GM21447 (cell line): ENCODE results near the gene ATP8B4.
"Not testable (repeated sequence)": the region's sequence is repeated elsewhere in the genome, so short reads cannot be mapped to it uniquely, and the experiment has no call there.

ENCODE experiments used
- ATAC-seq: cut with Tn5 transposase; IDR thresholded peaks from one replicate; pipeline ENCODE4 v1.9.1; 2021; ENCODE audit not compliant: unreplicated experiment

ATP8B4 gene

DNA sequence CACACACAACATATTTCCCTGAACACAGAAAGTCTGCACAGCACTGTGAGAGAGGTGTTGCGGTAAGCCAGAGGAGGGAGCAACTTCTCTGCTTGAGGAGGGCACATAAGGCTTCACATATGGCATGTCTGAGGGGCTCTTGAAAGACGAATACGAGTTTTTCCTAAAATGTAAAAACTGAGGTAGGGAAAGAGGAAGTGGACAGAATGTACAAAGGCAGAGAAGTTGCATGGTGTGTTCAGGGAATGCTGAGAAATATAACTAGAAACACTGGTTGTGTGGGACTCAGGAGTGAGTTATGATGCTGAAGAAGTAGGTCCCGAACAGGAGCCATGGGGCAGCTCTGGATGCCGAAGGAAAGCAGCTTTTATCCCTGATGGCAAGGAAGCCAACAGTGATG is 22.8 kb upstream of the ATP8B4 start:
- no peak for ATAC-seq

DNA sequence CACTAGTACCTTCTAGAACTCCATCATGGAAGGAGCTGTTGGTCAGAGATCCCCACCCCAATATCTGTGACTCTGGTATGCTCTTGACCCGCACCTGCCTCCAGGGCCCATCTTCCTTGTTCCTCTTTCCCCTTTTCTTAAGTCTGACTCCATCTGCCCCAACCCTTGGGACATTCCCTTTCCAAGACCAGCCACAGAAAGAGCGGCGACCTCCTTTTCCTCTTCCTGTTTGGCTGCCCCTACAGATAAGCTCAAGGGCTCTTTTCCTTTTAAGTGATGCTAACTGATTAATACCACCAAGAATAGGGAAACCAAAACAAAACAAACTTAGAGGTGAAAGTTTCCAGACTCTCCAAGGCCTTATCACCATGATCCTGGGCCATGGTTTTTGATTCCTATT is 21.9 kb upstream of the ATP8B4 start:
- no peak for ATAC-seq

DNA sequence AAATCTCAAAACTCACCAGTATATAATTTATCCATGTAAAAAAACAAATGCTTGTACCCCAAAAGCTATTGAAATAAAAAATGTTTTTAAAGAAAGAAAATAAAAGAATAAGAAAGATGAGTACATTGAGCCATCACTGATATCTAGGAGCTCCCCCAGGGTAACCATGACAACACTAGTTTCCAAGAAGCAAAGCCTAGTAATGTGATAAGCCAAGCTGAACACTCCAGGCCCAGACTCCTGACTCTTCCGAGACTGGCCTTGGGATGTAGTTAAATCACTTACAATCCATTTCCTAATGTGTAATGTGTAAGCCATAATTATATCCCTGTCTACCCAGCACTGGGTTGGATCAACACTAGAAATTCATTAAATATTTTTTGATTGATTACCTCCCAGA is 21.1 kb upstream of the ATP8B4 start:
- ATAC-seq = no peak

DNA sequence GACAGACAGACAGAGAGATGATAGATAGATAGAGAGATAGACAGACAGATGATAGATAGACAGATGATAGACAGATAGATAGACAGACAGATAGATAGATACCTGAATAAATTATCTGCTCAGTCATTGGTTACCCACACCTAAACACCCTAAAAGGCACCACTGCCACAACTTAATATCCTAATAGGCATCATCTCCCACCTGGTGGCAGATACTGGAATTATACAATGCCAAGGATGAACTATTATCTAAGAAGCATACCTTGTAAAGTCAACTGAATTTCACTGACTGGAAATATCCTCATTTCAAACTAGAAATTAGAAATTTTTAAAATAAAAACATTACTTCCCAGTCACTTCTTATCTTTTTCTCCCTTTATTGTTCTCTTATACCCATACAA is 19.4 kb upstream of the ATP8B4 start:
- ATAC-seq = no peak

DNA sequence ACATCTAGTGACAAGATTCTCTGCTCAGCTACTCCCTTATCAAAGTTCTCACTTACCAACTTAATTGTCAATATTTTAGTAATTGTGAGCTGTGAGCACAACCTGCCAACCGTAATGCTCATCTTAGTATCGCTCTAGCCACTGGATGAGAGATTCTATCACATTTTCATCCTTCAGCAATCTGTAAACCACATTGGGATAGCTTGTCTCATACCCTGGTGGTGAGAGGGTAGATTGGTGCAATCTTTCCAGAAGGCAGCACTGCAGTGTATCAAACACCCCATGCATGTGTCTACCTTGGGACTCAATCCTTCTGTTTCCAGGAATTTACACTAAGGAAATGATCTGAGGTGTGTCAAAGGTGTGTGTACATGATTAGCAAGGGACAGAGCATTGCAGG is 18.9 kb upstream of the ATP8B4 start:
- ATAC-seq = no peak

DNA sequence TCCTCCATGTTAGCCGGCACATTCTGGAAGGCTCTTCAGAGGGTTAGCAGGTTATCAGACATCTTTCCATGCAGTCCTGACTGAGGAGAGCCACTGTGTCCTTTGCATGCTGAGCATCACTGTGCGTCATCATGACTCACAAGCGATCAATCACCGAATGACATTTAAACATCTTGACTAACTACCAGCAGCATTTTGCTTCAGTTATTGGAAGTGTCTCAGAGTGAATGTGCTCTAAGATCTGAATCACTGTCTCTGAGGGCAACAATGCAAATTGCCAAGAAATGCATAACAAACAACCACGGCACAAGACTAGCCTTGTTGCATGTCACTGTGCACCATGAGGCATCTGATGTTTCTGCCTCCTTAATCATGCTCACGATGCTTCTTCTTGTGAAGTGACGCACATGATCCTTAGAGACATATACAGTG is 18.3 kb upstream of the ATP8B4 start:
- ATAC-seq = no peak

DNA sequence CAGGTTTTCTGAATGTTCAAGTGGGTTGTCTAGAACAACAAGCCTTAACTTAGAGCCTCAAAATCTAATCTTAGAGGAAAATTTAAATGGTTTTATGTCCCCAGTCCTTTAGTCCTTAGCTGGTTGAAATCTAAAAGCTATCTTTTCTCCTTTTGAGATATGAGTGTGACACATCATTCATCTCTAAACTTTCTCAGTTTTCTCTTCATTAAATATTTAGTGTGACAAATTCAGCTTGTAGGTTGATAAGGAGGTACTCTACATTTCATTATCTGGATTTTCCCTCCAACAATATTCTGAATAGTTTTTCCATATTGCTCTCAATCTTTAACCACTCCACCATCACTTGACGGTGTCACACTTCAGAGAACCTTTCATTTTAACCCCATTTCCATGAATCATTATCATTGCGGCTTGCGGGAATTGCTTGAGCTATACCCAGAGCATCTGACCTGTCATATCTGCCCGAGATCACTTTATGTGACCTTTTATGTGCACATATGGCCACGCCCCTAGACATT is 16.1 kb upstream of the ATP8B4 start:
- peak; percentile 65 for ATAC-seq

DNA sequence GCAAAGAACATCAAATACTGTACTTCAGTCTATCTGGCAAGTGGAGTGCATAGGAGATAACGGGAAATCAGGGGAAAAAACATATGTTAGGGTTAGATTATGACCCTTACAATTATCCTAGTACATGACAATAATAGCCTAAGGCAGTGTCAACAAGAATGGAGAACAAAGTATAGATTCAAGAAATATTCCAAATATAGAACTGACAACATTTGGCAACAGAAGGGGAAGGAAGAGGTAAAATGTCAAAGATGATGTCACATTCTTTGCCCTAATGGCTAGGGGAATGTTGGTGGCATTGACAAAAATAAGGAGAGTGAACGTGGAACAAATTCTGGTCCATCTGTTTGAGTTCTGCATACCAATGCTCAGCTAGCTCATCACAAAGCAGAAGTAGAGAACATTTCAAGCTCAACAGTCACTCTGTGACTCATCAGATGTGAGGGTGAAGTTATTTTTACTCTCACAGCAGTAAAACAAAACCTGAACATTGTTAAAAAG is 15.5 kb upstream of the ATP8B4 start:
- ATAC-seq = peak; percentile 85

DNA sequence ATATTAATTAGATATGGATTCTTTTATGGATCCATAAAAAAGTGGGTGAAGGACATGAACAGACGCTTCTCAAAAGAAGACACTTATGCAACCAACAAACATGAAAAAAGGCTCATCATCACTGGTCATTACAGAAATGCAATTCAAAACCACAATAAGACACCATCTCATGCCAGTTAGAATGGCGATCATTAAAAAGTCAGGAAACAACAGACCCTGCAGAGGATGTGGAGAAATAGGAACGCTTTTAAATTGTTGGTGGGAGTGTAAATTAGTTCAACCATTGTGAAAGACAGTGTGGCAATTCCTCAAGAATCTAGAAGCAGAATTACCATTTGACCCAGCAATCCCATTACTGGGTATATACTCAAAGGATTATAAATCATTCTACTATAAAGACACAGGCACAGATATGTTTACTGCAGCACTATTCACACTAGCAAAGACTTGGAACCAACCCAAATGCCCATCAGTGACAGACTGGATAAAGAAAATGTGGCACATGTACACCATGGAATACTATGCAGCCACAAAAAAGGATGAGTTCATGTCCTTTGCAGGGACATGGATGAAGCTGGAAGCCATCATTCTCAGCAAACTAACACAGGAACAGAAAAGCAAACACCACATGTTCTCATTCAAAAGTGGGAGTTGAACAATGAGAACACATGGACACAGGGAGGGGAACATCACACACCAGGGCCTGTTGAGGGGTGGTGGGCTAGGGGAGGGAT is 13.4 kb upstream of the ATP8B4 start:
- ATAC-seq = not testable (repeated sequence)

DNA sequence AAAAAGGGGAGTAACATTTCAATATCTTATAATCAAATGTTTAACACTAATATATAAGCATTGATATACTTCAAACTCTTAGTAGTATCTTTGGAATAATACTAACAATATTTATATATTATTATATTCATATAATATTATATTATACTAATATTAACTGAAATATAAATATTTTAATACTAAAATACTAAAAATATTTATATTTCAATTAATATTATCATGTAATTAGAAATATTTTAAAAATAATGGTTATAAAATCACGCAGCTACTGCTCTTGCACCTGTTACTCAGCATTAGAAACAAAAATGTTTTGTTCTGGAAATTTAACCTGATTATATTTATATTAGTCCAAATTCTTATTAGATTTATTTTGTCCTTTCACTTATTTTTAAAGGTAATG is 12.6 kb upstream of the ATP8B4 start:
- no peak for ATAC-seq

DNA sequence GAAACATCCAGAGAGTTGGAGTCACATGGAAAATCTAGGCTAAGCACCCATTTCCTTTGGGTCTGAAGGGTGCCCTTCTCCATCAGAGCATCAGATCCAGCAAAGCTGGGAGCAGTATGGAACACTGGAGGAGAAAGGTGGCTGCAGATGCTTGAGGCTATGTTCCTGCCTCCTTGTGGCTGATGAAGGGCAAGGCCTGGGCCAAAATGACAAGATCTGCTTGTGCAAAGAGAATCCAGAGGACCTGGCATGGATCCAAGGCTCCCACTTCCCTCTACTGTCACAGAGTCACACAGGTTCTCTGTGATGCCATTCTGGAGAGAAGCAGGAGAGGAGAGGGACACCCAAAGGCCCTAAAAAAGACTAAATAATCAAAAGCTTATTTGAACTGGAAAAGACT is 9.2 kb upstream of the ATP8B4 start:
- no peak for ATAC-seq

DNA sequence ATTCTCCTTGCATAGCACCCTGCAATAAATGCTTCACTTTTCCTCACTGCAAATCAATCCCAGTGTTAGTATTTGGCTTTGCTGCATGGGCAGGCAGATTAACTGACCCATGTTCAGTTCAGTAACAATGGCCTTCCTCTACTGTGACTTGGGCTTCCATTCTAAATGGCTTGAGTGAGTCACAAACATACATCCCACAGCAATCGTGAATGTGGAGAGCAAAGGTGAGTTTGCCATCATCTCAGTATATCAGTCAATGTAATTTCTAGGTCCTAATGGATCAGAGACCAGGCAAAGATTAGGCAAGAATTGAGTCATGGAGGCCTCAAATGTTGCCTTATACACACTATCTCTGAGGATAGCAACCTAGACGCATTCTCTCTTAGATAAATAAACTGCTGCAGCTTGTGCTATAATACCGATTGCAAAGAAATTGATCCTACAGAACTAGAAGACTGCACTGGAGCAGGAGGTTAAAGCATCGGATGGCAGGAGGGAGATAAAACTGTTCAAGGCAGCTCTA is 8.3 kb upstream of the ATP8B4 start:
- no peak for ATAC-seq

DNA sequence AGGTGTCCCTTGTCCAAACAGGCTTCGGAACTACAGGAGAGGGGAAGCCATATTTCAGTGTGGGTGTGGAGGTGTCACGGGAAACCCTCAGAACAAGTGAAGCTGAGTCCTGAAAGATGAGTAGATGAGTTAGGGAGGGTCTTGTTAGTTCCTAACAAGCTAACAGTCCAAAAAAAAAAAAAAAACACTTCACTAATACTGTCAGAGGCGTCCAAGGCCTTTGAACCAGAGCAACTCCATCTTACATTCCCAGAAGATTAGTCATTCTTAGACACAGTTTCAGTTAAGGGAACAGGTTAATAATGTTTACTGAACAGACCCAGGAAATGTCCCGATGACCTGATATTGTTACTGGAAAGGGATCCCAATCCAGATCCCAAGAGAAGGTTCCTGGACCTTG is 7.0 kb upstream of the ATP8B4 start:
- ATAC-seq = no peak

DNA sequence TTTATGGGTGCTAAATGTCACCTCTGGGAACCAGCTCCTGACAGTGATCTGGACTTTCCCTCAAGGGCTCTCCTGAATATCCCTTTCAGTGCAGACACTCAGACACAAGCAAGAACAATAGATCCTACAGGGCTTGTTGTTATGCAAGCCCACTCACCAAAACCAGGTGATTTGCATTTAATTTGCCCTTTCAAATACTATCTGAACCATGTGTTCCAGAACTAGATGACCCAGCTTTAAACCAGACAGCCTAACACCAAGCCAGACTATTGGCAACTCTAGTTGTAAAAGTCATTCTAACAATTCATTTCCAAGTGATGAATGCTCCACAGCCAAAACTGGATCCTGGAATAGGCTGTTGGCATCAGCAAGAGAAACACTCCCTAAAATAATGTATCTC is 5.6 kb upstream of the ATP8B4 start:
- ATAC-seq = no peak

DNA sequence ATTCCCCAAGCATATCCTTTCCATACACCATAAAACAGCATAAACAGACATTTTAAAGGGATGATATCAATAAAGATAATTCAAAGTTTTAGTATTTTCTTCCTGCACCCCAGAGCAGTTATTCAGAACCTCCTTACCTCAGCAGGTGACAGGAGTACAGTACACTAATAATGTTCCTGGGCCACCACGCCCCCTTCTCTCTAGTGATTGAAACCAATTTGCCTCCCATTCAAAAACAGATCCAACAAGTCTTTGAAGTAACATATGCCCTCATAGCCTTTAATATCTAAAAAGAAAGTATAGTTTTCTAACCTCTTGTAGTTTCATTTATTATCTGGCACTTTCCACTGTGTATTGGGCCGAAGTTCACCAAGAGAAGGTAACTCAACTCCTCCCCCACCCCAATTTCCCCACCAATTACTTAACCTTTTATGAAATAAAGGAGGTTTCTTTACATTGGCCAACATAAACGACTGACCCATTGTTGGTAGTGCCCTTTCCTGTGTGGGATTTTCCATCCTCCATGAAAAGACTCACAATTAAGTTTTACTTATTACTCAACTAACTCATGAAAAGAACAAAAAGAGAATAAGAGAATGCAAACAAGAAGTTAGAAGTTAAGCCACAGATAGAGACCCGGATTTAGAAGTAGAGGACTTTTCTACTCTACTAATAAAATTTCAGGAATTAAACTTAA is 5.0 kb upstream of the ATP8B4 start:
- ATAC-seq = no peak

DNA sequence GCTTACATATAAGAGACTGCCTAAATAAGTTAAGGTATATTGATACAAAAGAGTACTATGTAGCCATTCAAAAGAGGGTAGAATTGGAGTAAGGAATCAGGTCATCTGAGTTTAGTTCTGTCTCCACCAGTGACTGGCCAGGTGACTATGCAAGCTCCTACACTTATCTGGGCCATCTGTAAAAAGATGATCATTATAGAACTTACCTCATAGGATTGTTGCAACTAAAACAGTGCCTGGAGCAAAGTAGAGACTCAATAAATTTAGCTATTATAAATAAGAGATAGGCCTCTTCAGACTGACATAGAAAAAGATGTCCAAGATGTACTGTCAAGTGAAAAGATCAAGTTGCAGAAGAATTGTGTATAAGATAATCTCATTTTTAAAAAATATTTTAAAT is 1.7 kb upstream of the ATP8B4 start:
- no peak for ATAC-seq

DNA sequence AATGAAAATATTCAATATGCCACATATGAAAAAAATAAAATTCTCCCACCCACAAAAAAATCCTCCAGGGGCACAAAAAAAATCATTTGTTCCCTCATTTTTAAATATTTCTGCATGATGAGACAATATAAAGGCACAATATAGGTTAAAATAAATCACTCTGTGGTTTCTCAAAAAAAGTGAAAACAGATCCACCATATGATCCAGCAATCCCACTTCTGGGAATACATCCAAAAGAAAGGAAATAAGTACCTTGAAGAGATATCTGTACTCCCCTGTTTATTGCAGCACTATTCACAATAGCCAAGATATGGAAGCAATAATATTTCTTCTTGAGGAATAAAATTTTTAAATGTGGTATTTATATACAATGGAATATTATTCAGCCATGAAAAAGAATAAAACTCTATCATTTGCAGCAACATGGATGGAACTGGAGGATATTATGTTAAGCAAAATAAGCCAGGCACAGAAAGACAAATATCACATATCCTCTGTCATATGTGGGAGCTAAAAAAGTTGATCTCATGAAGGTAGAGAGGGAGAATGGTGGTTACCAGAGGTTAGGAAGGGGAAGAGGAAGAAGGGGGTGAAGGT is 1.5 kb downstream of the ATP8B4 start:
- no peak for ATAC-seq

DNA sequence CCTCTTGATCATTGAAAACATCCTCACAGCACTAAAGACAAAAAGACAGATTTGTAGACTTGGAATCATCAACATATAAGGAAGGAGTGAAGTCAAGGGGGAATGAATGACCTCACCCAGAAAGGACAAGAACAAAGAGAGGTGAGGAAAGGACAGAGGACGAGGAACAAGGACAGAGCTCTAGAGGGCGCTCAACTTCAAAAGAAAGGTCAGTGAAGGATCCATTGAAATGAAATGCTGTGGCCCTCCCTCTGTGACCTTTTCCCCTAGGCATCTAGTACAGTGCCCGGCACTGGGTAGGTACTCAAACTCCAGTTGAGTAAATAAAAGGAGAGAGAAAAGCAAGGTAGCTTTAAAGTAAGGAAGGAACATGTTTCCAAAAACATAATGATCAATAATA is 2.6 kb downstream of the ATP8B4 start:
- ATAC-seq = no peak

DNA sequence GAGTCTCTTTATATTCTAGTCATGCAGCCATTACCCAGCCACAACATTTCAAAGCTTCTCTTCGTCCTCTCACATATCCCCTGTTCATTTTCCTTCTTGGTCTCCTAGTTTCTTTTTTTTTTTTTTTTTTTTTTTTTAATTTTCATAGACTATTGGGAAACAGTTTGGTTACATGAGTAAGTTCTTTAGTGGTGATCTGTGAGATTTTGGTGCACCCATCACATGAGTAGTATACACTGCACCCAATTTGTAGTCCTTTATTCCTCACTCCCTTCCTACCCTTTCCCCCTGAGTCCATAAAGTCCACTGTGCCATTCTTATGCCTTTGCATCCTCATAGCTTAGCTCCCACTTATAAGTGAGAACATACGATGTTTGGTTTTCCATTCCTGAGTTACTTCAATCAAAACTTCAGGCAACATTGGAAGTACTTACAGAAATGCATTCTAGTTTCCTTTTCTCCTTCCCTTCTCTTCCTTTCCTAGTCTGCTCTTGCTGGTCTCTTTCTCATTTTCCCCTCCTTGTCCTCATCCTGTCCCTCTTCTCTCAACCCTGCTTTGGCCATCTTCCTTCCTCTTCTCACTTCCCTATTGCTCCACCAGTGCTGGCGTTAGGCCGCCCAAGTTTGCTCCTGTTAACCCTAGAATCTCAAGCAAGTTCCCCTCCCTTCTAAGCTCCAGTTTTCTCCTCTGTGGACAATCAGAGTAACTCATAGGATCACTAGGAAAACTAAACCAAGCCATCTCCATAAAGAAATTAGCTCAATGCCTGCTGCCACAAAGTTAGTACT is 4.8 kb downstream of the ATP8B4 start:
- ATAC-seq = no peak

DNA sequence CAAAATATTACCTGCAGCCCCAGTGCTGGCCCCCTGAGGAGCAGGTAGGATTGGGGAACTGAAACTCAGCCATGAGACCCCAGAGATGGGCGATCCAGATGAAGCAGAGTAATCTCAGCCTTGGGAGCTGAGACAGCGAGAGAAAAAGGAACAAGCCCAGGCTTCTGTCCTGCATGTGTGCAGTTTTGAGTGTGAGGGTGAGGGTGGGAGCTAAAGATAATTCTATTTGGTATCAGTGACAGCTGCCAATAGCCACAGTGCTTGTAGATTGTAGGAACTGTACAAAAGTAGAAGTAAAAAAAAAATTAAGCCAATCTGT is 5.9 kb downstream of the ATP8B4 start:
- no peak for ATAC-seq
